GM18520 (cell line): ENCODE measurements around the gene CPNE4.

ENCODE experiments used
- ATAC-seq: cut with Tn5 transposase; IDR thresholded peaks from one replicate; pipeline ENCODE4 v1.9.1; 2021; ENCODE audit not compliant: unreplicated experiment

The CPNE4 gene

DNA sequence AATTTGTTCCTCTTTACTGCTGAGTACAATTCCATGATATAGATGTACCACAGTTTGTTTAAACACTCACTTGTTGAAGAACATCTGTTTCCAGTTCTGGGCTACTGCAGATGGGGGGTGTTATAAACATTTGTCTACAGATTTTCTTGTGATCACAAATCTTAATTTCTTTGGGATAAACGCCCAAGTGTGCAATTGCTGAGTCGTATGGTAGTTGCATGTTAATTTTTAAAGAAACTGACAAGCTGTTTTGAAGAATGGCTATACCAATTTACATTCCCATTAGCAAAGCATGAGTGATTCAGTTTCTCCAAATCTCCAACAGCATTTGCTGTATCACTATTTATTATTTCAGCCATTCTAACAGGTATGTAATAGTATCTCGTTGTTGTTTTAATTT, 290.0 kb downstream of the CPNE4 start:
- no peak for ATAC-seq

DNA sequence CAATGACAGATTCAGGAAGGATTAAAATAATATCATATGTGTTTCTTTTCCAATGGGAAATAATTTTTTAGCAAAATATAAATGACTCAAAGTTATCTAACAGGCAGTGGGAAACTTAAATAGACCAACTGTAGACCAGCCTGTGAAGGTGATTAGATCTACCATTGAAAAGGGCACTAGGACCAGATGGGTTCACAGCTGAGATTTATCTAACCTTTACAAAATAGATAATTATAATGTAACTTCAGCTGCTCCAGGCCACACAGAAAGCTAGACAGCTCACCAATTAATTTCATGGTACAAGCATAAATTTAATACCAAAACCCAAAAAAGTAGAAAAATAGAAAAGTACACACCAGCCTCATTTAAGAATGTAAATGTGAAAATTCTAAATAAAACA, 291.7 kb downstream of the CPNE4 start:
- ATAC-seq, result no peak

DNA sequence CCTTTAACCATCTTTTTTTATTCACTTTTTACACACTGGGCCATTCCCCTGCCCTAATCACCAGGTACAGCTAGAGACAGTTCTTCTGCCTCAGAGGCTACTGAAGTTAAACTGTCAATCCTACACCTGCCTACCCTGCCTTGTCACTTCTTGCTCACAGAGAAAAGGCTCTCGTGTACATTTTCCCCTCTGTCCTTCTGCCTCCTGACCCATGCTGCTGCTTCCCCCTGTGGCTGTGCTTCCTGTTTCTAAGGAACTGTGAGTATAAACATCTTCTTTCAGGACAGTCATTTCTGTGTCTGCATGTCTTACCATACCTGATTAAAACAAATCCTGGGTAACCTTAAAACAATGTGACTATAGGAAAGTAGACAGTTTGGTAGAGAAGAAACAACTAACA, 295.6 kb downstream of the CPNE4 start:
- ATAC-seq, result no peak

DNA sequence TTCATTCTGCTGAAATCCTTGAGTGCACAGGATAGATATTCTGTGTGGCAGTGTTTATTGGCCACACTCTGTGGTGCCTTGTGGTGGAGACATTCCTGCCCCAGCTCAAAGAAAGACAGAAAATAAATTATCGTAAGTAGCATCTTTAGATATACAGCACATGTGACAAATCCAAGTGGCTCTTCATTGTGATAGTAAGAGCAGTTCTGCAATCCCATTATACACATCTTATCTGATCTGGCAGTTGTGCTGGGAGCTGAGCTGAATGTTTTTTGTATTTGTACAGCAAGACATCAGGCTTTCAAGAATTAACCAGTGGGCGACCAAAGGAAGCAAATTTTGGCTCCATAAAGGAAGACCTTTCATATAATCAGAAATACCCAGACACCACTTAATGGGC, 296.7 kb downstream of the CPNE4 start:
- no peak for ATAC-seq

DNA sequence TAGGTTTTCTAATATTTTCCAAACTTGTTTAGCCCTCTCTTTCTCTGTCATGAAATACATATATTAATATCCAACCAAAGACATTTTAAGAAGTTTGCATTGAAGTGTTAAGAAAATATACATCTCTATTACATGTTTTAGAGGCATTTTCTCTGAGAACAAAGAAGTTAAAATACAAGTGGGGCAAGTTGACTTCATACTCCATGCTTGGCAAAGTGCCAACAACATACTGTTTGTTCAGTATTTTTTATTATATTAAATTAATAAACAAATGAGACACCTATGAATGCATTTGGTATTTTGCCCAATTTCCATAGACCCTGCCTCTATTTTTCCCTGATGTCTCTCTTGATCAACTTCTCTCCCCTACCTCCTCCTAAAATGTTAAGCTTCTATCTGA, 299.3 kb downstream of the CPNE4 start:
- ATAC-seq, result no peak

DNA sequence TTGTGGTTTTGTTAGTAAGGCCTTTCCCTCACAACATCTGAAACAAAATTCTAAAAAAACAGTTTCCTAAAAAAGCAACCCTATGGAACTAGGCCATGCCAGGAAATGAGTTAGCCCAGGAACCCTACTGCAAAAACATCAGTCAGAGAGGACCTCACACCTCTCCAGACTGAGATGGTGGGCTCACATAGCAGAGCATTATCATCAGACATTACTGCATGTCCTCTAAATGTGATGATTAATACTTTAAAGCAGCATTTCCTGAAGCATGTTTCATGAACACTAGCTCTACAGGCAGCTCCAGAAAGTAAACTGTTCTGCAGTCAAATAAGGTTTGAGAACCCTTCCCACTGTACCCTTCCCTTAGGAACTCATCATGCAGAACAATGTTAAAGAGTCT, 299.7 kb downstream of the CPNE4 start:
- ATAC-seq, result no peak

DNA sequence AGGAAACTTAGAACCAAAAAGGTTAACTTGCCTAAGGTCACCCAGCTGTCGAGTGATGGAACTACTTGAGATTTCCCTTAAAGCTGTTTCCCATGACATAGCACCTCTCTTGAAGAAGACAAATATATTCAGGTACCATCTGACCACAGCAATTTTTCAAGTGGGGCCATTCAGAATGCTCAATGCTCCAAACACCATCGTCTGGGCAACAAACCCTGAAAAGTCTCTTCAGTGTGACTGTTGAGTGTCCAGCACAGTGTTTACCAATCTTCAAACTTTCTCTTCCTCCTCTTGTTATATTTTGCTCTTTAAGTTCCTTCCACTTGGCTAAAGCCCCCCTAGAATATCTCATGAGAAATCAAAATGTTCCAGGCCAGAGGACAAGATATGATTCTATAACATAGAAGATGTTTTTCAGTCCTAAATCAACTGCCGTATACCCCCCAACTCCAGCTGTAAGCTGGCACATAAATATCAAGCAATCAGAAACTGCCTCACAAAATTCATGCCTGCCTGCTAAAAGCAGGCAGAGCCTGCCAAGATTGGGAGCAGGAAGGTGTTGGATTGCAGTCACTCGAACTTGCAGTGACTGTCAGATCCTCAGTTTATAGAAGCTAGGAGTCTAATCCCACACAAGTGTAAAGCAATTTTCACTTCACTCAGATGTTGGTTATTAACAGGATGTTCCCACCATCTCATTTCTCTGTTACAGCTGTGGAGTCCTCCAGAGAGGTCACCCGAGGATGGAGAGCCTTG, 301.6 kb downstream of the CPNE4 start:
- no peak for ATAC-seq

DNA sequence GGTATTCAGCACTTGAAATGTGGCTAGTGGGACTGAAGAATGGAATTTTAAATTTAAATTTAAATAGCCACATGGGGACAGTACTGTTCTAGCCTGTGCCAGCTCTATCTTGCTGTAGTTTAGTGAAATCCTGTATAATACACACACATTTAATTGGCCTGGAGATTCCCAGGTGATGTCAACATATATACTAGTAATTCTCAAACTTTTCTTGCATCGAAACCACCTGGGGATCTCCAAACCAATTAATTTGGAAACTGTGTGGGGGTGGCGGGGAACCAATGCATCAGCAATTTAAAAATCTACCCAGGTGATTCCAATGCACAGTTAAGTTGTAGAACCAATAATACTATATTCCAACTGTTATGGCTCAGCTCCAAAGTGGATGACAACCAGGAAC, 303.1 kb downstream of the CPNE4 start:
- no peak for ATAC-seq

DNA sequence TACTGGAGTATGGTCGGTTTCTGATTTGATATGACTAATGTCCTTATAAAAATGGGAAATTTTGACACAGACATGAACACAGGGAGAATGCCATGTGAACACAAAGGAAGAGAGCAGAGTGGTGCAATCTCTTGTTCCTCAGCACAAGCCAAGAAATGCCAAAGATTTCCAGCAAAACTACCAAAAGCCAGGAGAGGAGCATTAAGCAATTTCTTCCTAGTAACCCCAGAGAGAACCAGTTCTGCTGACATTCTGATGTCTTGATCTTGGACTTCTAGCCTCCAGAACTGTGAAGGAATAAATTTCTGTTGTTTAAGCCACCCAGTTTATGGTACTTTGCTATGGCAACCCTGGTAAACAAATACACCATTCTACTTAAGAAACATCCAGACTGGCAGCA, 304.2 kb downstream of the CPNE4 start:
- no peak for ATAC-seq

DNA sequence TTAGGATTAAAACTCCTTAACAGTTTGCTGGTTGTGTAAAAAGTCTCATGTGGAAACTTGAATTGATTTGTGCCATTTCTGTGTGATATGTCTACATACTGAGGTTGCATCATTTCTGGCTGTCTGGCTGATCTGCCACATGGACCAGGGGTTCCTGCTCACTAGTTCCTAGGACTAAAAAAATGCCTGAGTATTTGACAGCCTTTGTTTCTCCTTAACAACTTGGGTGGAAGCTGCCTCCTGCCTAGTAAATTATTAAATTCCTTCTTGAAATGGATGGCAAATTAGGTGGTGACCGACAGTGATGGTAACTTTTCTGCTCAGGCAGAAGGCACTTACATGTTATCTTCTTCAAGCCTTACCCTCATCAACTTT, 305.2 kb downstream of the CPNE4 start:
- no peak for ATAC-seq

DNA sequence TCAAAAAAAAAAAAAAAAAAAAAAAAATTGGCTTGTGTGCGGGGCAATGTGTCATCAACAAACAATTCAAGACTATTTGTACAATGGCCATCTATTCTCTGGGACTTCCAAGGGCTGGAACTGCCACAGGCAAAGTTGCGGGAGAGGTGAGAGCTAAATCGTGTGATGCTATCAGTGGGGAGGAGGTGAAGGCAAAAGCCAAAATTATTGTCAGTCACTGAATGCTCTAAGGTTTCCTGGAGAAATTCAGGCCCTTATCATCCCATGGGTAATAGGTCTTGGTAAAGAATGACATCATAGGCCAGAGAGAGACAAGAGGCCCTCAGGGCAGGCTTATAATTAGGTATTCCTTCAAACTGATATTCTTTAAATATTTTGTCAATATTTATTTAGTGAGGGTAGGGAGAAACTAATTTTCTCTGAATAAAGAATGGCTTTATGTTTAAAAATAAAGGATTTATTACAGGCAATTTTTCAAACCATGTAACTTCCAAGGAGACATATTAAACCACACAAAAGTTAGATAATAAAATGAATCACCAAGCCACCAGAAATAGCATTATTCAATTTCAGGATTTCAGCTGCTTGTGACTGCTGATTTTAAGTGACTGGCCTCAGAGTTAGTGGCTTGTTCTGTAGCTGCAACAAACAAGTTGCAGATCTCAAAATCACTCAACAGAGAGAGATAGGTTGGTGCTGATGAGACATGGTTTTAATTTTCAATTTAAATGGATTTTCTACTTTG, 305.7 kb downstream of the CPNE4 start:
- ATAC-seq, result no peak

DNA sequence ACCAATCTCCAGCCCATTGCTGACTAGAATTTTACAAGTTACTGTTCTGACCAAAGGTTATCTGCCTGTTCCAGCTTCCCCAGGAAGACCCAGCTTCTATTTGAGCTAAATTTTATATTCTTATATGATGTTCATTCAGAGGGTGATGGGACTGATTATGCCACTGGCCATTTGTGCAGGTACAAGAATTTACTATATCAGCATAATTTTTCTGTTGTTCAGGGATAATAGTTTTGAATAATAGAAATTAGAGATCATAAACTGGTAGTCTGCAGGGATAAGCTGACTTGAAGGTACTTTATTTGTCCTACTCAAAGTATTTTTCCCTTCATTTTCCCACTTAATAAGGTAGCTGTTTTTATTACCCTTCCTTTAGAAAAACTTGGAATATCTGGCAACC, 309.4 kb downstream of the CPNE4 start:
- no peak for ATAC-seq

DNA sequence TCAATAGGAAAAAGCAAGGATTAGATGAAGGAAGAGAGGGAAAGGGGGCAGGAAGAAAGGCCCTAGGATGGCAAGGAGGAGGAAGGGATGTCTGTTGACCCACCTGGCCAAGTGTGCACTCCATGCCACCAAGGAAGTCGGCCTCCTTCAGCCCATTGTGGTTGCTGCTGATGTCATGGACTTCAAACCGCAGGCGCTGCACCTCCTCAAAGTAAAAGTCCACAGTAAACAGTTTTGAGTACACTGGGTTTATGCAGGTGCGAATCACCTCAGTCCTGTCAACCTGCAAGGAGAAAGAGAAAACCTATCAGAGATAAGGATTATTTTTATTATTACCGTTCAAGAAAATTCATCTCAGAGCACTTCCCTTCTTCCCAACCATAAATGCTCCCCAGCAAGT, 311.5 kb downstream of the CPNE4 start:
- no peak for ATAC-seq

DNA sequence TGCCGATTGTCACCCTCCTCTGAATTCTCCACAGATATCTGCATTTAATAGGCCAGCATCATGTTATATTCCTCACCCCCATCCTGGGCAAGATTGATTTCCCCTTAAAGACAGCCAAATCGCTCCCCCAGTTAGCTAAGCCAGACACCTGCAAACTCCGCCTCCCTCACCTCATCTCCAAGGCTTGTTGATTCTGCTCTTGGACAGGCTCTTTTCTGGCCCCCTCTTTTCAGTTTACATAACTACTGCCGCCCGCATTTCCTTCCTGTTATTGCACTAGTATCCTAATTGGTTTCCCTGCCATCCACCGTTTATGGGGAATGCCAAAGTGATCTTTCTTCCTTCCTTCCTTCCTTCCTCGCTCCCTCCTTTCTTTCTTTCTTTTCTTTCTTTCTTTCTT, 317.3 kb downstream of the CPNE4 start:
- ATAC-seq, result no peak

DNA sequence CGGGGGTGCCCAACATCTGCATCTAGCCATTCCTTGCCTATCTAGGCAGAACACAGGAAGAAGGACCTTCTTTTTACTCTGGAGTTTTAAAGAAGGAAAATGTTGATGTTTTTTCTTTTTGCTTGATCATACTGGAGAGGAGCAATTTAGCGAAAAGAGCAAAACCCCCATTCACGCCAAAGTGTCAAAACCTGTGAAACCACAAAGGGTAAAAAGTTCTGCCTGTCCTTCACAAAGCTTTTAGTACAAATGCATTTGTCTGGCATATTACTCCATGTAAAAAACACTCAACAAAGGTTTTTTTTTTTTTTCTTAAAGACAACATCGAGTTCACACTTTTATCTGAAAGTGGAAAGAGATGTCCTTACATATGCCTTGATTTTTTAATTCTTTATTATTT, 317.9 kb downstream of the CPNE4 start:
- ATAC-seq, result no peak

DNA sequence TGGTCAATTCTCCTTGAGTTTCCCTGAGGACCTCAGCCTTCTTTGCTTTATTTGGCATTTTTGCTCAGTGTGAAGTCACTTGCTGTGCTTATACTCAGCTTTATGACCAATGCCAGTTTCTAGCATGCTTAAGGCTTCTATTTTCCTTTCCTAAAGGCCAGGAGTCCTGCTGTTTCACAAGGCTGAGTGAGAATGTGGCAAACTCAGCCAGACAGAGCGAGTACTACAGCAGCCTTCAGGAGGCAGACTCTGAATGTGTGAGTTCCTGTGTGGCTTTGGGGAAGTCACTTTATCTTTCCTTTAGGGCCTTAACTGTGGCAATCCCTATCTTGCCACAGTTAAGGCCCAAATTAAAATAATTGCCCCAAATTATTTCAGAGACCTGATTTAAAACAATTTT, 318.8 kb downstream of the CPNE4 start:
- ATAC-seq, result no peak

DNA sequence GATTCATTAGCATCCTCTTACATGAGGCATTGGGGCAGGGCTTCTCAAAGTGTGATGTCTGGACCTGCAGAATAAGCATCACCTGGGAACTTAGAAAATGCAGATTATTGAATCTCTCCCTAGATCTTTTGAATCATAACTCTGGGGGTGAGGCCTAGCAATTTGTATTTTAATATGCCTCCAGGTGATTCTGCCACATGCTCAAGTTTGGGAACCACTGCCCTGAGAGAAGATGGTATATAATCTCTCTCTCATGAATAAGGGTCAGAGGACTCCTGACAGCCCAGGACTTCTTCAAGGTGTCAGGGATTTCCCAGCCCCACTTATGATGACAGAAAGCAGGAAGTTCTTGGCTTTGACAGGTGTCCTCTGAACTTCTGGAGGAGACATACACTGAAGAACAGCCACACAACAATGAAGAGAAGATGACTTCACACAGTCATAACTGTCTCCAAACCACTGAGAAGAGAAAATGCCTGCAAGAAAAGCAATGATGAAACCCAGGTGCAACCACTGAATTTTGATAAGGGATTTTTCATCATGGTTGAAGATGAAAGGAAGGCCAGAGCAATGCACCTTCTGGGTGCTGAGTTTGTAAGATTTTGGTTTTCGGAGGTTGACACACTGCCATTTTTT, 320.1 kb downstream of the CPNE4 start:
- ATAC-seq, result peak; percentile 79

DNA sequence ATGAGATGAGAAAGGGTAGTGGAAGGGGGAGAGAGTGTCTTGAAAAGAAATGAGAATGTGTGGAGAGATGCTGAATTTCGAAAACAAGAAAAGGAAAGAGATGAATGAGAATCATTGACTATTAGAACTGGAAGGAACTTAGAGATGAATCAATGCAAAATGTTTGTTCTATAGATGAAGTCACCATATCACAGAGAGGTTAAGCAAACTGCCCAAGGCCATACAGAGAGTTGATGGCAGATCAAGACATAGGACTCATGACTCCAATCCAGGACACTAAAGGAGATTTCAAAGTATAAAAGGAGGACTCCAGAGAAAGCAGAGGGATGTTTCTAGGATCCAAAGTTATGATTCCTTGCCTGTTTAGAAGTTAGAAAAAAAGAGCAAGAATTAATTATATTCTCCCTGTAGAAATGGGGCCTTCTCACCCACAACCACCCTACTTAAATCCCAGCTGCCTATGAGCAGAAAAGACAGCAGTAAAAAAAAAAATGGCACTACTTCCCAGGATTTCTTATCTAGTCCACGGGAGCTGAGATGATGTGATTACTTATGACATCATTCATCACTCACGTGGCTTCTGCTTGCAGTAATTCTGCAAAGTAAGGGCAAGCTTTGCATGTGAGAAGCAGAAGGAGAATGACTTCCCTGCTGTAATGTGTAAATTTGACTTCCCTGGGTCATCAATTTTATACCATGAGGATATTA, 321.2 kb downstream of the CPNE4 start:
- ATAC-seq, result no peak

DNA sequence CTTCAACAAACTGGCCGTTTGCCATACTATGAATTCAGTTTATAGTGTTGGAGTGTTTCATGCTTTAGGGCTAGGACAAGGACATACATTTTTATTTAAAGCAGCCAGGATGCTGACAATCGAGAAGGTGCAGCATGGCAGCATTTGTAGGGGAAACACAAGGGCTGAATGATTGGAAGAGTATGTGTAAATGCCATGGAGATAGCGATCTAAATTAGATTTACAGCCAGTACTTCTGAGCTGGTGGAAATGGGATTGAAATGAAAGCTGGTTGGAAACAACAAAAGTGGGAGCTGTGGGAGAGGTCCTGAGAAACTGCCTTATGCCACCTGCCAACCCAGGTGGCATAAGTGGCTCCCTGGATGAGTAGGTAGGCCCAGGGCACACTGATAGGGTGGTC, 322.2 kb downstream of the CPNE4 start:
- ATAC-seq, result no peak

DNA sequence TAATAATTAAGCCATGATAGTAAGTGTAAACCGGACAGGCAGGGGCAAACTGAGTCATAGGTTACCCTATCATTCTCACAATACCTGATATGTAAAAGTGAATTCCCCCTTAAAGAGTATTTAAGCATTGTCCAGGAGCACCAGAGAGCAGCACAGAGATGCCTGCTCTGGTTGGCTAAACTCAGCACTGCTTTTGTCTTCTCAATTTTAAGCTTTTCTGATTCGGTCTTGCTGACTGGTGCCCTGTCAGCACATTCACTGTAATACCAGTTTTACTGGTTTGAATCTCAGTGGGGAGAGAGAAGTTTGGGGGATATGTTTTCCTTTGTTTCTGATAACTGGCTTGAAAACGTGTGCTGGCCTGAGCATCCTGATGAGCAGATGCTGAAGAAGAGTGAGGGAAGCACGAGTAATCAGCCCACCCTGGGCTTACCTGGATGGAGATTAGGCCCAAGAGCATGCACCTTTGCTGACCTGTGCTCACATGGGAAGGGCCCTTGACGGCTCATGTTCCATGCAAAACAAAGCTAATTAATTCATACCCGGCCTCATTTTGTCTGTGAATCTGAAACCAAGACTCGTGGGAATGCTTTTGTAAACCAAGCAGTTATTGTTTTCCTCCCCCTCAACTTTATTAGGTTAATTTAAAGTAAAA, 323.6 kb downstream of the CPNE4 start:
- ATAC-seq, result no peak

DNA sequence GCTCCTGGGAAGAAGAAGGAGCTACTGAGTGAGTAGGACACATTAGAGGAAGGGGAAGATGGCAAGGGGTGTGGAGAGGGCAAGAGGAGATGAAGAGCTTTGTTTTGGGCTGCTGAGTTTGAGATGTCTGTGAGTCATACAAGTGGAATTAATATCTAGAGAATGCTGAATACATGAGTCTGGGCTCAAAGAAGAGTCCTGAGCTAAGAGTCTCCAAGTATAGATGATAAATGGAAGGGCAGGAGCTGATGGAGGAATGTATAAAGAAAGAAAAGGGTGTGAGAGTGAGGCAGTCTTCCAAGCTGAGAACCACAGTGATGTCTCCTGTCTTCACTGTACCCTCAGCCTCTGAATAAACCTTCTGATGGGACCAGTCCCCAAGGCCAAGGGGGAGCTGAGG, 326.6 kb downstream of the CPNE4 start:
- ATAC-seq, result no peak
